Common myeloid progenitor, CD34-positive (primary cell): Measurements from ENCODE around the gene IDH3B.

Experiments used
- CTCF ChIA-PET: fragments of 350-600 bp; sonication (Branson Sonifier 250); formaldehyde crosslinking; loops from one replicate; lab custom pipeline; 2021; ENCODE audit warnings: antibody characterized with exemption; lab: Charles Lee
- POLR2A ChIA-PET: fragments of 350-600 bp; sonication (Branson Sonifier 250); formaldehyde crosslinking; loops from one replicate; lab custom pipeline; 2021; ENCODE audit warnings: antibody characterized with exemption; lab: Charles Lee
- DNase-seq, 3 donors: peaks; one replicate each; pipeline versions ENCODE4 v3.0.0 to v3.0.0-alpha.2; 2013
- H3K27ac ChIP-seq, 2 experiments: 1 replicate in 1 of 2; 2 replicates in 1 of 2; pipeline ENCODE4 v1.7.0; 2013; ENCODE audit warnings: inconsistent platforms in 2 of 2, low read length in 2 of 2, mild to moderate bottlenecking in 2 of 2, low read depth in 1 of 2, moderate library complexity in 1 of 2; ENCODE audit not compliant: severe bottlenecking in 2 of 2, insufficient read depth in 1 of 2, poor library complexity in 1 of 2
- H3K27me3 ChIP-seq, 5 experiments: replicated peaks in 2 of 5; 1 replicate in 3 of 5; 2 replicates in 2 of 5; pipeline versions ENCODE4 v1.6.1 to v1.7.0; 2013; ENCODE audit warnings: low read length in 4 of 5, mild to moderate bottlenecking in 2 of 5, moderate library complexity in 2 of 5, inconsistent platforms in 1 of 5; ENCODE audit not compliant: insufficient read depth in 5 of 5, control insufficient read depth in 4 of 5
- H3K36me3 ChIP-seq, 4 experiments: 1 replicate in 2 of 4; 2 replicates in 2 of 4; pipeline versions ENCODE4 v1.6.1 to v1.7.0; 2013; ENCODE audit warnings: low read length in 3 of 4, control low read depth in 1 of 4, mild to moderate bottlenecking in 1 of 4; ENCODE audit not compliant: control insufficient read depth in 4 of 4, insufficient read depth in 4 of 4
- H3K4me1 ChIP-seq, 4 experiments: 1 replicate in 3 of 4; 2 replicates in 1 of 4; pipeline versions ENCODE4 v1.6.1 to v1.7.1; 2013; ENCODE audit warnings: low read length in 3 of 4, mild to moderate bottlenecking in 3 of 4, control low read depth in 1 of 4, inconsistent platforms in 1 of 4, moderate library complexity in 1 of 4; ENCODE audit not compliant: control insufficient read depth in 4 of 4, insufficient read depth in 4 of 4; ENCODE audit errors: control extremely low read depth in 1 of 4
- H3K4me3 ChIP-seq, 7 experiments: 1 replicate in 4 of 7; 2 replicates in 3 of 7; pipeline versions ENCODE4 v1.5.1 to v1.7.0; 2013; ENCODE audit warnings: mild to moderate bottlenecking in 7 of 7, low read length in 6 of 7, moderate library complexity in 6 of 7, inconsistent platforms in 2 of 7, low read depth in 2 of 7, control low read depth in 1 of 7; ENCODE audit not compliant: insufficient read depth in 4 of 7, control insufficient read depth in 1 of 7; ENCODE audit errors: extremely low read depth in 1 of 7
- H3K9me3 ChIP-seq, 5 experiments: 1 replicate in 4 of 5; 2 replicates in 1 of 5; pipeline versions ENCODE4 v1.6.1 to v1.7.1; 2013; ENCODE audit warnings: low read length in 4 of 5, mild to moderate bottlenecking in 2 of 5, inconsistent platforms in 1 of 5, low read depth in 1 of 5, moderate library complexity in 1 of 5; ENCODE audit not compliant: control insufficient read depth in 4 of 5, insufficient read depth in 2 of 5; ENCODE audit errors: control extremely low read depth in 1 of 5
- whole genome bisulfite sequencing: methylation state at CpG from one replicate; pipeline ENCODE4 v1.1.5; 2013; ENCODE audit not compliant: insufficient coverage; 5-methylcytosine and 5-hydroxymethylcytosine counted together

Gene IDH3B

DNA sequence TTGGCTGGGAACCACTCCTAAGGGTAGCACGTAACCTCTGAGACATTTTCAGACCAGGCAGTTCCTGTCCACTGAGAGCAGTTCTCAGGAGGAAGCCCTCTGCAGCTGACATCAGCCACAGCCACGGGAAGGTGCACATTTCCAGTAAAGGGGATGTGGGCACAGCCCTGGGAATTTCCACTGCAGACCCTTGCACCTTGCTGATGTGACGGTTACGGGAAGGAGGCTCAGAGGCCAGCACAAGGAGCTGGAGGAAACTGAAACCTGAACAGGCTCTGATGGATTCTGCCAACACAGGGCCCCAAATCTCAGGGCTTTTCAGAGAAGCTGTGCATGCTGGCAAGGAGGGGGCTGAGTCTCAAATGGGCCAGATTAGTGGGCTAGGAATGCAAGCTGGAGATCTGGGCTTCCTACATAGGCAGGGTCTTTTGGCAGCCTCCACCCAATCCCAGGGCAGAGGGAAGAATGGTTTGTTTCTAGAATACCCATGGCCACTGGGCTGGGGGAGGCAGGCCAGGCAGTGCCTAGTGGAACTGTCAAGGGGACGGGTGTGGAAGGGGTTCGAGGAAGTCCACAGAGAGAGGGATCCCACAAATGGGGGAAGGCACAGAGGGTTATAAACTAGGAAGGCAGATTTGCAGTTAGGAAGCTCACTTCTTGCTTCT lies 42.8 kb upstream of the IDH3B start:
- POLR2A ChIA-PET: interaction anchor here (1.0 to 1.9 kb wide), 4 partner anchors 14 to 93 kb away, joined by 3 to 9 read pairs (median 4); partner anchors contain the start of genes CPXM1 and EBF4
- Histone ChIP-seq H3K36me3 (no peaks in the 10 kb centered on the region), H3K27ac (peak overlapping the region in 1 of 2 experiments; percentile 61), H3K4me3 (peak overlapping the region in 2 of 7 experiments; percentile 11 to 40), H3K4me1 (peaks cover 0 to 29% (median 27%) of the 10 kb centered on the region in 4 experiments), H3K27me3 (peaks cover 0 to 4% (median 0%) of the 10 kb centered on the region in 5 experiments), H3K9me3 (no peaks in the 10 kb centered on the region)
- DNase-seq: peak; percentile 47 to 94 (median 90)
- CTCF ChIA-PET: interaction anchor here (1.1 to 11.9 kb wide), 9 partner anchors 8 to 144 kb away, joined by 3 to 147 read pairs (median 6); no protein-coding TSS in a partner anchor
- 23% methylated on average over 6 of the region's 6 CpGs for WGBS

DNA sequence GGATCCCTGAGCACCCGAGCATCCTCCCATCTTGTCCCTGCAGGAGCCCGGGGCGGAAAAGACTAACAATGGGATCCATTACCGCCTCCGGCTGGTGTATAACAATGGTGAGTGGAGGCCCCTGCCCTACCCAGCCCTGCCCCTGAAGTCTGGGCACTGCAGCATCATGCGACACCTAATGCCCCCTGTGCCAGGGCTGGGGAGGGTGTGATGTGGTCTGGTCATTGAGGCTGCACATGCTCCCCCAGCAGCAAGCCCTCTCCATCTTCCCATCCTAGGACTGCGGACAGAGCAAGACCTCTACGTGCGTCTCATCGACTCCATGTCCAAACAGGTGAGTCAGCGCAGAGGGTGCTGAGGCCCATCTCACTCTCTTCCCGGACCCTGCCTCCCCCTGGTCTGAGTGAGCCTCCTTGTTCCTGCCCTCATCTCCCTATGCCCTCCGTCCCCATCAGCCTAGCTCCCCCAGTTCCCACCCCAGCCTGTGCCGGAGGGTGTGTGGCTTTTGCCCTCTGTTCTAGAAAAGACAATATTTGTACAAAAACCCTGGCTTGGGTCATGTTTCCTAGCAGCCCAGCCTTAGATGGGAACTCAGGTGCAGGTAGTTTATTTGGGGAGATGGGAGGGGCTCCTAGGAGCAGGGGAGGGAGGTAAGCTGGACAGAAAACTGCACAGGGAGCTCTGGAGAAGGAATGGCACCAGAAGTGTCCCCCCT lies 42.1 kb upstream of the IDH3B start:
- Histone ChIP-seq H3K4me1 (peaks cover 0 to 29% (median 27%) of the 10 kb centered on the region in 4 experiments), H3K36me3 (no peaks in the 10 kb centered on the region), H3K4me3 (no peak overlapping the region), H3K27ac (no peak overlapping the region), H3K9me3 (no peaks in the 10 kb centered on the region), H3K27me3 (peaks cover 0 to 4% (median 0%) of the 10 kb centered on the region in 5 experiments)
- POLR2A ChIA-PET: interaction anchor here (1.0 to 1.9 kb wide), 4 partner anchors 13 to 94 kb away, joined by 3 to 9 read pairs (median 4); partner anchors contain the start of genes CPXM1 and EBF4
- no peak for DNase-seq
- 99% methylated on average over 10 of the region's 14 CpGs for WGBS
- CTCF ChIA-PET: interaction anchor here (1.1 to 11.9 kb wide), 8 partner anchors 9 to 36 kb away, joined by 3 to 147 read pairs (median 6); no protein-coding TSS in a partner anchor

DNA sequence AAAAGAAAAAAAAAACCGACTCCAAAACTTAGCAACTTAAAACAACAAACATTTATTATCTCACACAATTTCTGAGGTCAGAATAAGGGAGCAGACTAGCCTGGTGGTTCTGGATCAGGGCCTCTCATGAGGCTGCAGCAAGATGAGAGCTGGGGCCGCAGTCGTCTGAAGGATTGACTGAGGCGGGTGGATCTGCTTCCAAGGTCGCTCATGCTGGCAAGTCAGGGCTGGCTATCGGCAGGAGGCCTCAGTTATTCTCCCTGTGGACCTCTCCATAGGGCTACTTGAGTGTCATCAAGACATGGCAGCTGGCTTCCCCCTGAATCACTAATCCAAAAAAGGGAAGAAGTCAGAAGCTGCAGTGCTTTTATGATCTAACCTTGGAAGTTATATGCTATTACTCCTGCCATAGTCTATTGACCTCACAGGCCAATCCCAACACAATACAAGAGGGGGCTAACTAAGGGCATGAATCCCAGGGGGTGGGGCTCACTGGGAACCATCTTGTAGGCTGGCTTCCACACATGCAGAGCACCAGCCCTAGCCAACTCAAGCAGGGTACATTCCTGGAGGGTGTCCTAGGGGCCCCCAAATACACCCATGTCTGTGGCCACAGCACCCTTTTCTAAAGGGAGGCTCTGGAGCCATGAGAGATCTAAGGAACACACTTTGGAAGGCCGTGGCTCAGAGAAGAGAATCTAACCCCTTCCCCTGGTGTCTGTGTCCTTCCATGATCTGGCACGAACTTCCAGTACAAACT lies 39.9 kb upstream of the IDH3B start:
- POLR2A ChIA-PET: no interaction called here
- Histone ChIP-seq H3K4me3 (no peak overlapping the region), H3K27ac (no peak overlapping the region), H3K4me1 (peaks cover 0 to 27% (median 25%) of the 10 kb centered on the region in 4 experiments), H3K27me3 (peaks cover 0 to 8% (median 0%) of the 10 kb centered on the region in 5 experiments), H3K9me3 (no peaks in the 10 kb centered on the region), H3K36me3 (no peaks in the 10 kb centered on the region)
- no peak for DNase-seq
- 99% methylated on average over 7 of the region's 8 CpGs for WGBS
- CTCF ChIA-PET: interaction anchor here (1.8 kb wide), 1 partner anchor 10 kb away, joined by 4 read pairs; no protein-coding TSS in a partner anchor

DNA sequence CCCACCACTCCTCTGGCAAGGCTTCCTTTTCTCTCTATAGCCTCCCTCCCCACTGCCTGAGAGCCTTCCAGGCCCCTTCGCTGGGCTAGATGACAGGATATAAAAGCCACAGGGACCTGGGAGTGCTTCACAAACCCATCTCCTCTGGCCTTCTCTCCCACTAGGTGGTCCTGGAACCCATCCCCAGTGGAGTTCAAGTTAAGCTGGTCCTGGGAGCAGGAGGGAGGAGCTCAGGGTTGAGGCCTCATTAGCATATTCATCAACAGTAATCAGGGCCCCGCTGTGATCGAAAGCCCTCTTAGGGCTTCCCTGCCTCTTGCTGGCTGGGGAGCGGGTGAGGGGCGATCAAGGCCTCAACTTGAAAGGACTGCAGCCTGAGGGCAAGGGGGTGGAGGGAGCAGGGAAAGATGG lies 37.7 kb upstream of the IDH3B start:
- WGBS: 90% methylated on average over 2 of the region's 5 CpGs
- Histone ChIP-seq H3K27me3 (peaks cover 0 to 19% (median 0%) of the 10 kb centered on the region in 5 experiments), H3K36me3 (no peaks in the 10 kb centered on the region), H3K4me3 (no peak overlapping the region), H3K9me3 (no peaks in the 10 kb centered on the region), H3K27ac (no peak overlapping the region), H3K4me1 (peaks cover 0 to 12% (median 8%) of the 10 kb centered on the region in 4 experiments)
- ChIA-PET CTCF (interaction anchor here (1.6 to 3.1 kb wide), 2 partner anchors 11 to 40 kb away, joined by 5 to 12 read pairs; no protein-coding TSS in a partner anchor), POLR2A (interaction anchor here (0.7 kb wide), 1 partner anchor 10 kb away, joined by 3 read pairs; no protein-coding TSS in a partner anchor)
- DNase-seq: no peak

DNA sequence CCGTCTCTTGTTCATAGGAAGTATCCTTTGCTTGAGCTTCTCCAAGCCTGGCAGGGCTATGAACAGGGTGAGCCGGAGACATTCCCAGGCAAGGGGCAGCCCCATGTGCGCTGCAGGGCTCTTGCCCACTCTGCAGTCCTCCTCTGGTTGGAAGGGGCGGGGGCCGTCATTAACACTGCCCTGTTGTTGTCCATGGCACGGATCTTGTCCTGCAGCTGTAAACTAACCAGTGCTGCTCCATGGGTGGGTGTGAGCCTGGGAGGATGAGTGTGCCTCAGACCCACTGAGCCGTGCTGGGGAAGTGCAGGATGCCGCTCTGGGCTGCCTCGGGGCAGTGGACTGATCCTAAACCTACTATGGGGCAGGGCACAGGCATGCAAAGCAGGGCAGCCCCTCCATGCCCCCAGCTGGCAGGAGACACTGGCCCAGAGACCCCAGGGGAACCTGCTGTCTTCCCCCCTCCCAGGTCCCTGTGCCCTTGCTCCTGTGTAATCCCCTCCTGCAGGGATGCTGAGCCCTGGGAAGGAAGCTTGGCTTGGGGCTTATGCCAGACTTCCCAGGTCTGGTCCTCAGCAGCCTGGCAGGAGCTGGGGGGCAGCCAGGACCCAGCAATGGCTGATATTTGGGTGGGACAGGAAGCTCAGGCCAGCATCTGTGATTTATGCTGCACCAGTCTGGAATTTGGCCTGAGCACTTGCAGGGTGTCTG lies 37.1 kb upstream of the IDH3B start:
- Histone ChIP-seq H3K27ac (no peak overlapping the region), H3K9me3 (no peaks in the 10 kb centered on the region), H3K36me3 (no peaks in the 10 kb centered on the region), H3K4me1 (peaks cover 0 to 6% (median 2%) of the 10 kb centered on the region in 4 experiments), H3K4me3 (no peak overlapping the region), H3K27me3 (peaks cover 0 to 25% (median 2%) of the 10 kb centered on the region in 5 experiments)
- POLR2A ChIA-PET: interaction anchor here (0.7 kb wide), 1 partner anchor 9 kb away, joined by 3 read pairs; no protein-coding TSS in a partner anchor
- WGBS: 92% methylated on average over 8 of the region's 9 CpGs
- CTCF ChIA-PET: interaction anchor here (1.2 to 3.4 kb wide), 4 partner anchors 9 to 41 kb away, joined by 3 to 17 read pairs (median 8); no protein-coding TSS in a partner anchor
- DNase-seq: no peak
